ENCODE results near the gene SQSTM1. TPM values are rescaled to one million over a fixed set of nuclear protein-coding genes. Genes with fewer than 3 reads are reported as not detected.

The SQSTM1 gene
- total RNA-seq, 4 donors from 2014 or later, result 408 to 463 (median 452) TPM

GRCh38 chr5:179797741-179798140, 23.0 kb upstream of the SQSTM1 start:
- Histone ChIP-seq H3K27me3 (no peaks in the 10 kb centered on the region), H3K27ac (no peak overlapping the region), H3K9me3 (no peaks in the 10 kb centered on the region), H3K4me3 (no peak overlapping the region), H3K4me1 (peaks cover 0 to 58% (median 47%) of the 10 kb centered on the region in 4 donors), H3K36me3 (peaks cover 2 to 47% (median 14%) of the 10 kb centered on the region in 3 donors)
- DNase-seq (ENCODE audit: low spot score in 2 of 2), result no peak
- TF ChIP-seq EP300 (IDR thresholded peaks at IDR 0.05) (no peak), POLR2A (IDR thresholded peaks at IDR 0.05) (no peak), CTCF (IDR thresholded peaks at IDR 0.05) (no peak)
- 90 to 94% methylated on average over 23 to 30 of the region's 30 CpGs for WGBS, 2 donors

DNA sequence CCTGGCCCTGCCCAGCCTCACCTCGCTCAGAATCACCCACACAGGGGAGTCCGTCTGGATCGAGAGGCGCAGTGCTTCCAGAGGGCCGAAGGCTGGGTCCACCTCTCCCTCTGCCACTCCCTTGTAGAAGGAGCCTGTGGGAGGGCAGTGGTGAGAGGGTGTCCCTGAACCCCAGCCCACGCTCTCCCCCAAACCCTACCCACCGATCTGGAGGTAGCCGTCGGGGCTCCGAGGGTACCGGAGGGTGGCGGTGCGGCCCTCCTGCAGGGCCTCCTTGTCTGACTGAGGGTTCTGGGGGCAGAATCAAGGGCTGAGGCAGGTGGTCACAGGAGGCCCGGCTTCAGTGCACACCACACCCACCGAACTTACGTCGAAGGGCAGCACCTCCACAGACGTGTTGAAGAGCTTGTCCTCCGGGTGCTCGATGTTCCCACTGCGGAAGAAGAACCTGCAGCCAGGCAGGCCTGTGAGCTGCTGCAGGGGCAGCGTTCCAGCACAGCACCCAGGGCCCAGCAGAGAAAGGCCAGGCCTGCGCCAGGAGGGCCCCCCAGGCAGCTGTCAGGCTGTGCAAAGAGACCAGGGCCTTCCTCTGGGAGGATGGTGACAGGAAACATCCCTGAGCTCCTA, 22.4 kb upstream of the SQSTM1 start:
- Histone ChIP-seq H3K4me1 (peaks cover 0 to 58% (median 48%) of the 10 kb centered on the region in 4 donors), H3K27ac (no peak overlapping the region), H3K9me3 (no peaks in the 10 kb centered on the region), H3K36me3 (peaks cover 2 to 47% (median 14%) of the 10 kb centered on the region in 3 donors), H3K4me3 (no peak overlapping the region), H3K27me3 (no peaks in the 10 kb centered on the region)
- TF ChIP-seq CTCF (IDR thresholded peaks at IDR 0.05) (no peak), EP300 (IDR thresholded peaks at IDR 0.05) (no peak), POLR2A (IDR thresholded peaks at IDR 0.05) (no peak)
- DNase-seq (ENCODE audit: low spot score in 2 of 2), result no peak
- WGBS, 2 donors, result 89 to 90% methylated on average over 19 to 21 of the region's 23 CpGs

DNA sequence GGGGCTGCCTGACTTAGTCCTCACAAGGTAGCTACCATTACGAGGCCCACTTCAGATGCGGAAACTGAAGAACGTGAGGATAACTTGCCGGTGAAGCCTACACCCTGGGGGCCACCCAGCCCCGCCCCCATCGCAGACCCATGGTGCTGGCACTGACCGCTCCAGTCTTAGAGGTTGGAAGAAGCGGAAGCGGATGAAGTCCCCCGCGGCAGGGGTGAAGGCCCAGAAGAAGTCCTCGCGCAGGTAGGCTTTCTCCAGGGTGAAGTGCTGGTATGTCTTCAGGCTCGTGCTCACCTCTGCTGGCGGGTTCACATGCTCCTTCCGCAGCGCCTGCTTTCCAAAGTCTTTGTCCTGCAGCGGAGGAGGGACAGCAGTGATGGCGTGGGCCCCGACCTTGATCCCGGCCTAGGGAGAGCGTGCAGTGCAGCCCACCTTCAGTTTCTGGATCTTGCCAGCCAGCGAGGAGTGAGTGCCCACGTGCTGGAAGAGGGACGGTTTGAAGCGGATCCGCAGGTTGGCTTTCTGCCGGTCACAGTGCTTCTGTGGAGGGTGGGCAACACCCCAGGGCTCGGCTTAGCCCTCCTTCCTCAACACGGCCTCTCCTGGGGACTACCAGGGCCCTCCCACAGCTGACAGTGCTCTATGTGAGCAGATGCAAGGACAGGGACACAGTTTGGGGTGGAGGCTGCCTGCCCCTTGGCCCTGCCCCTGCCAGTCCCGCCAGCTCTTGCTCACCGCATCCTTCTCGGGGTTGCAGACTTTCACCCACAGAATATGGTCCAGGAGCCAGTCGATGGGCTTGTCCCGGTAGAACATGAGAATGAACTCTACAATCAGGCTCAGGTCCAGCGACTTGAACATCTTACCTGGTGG, 21.7 kb upstream of the SQSTM1 start:
- no peak overlapping the region for H3K27ac ChIP-seq
- no peaks in the 10 kb centered on the region for H3K9me3 ChIP-seq
- H3K4me1 ChIP-seq, result peaks cover 0 to 58% (median 47%) of the 10 kb centered on the region in 4 donors
- no peak for DNase-seq (ENCODE audit: low spot score in 2 of 2)
- WGBS, 2 donors, result 91 to 93% methylated on average over 32 to 34 of the region's 36 CpGs
- peaks cover 2 to 47% (median 14%) of the 10 kb centered on the region in 3 donors for H3K36me3 ChIP-seq
- H3K27me3 ChIP-seq, result no peaks in the 10 kb centered on the region
- no peak overlapping the region for H3K4me3 ChIP-seq
- TF ChIP-seq EP300 (IDR thresholded peaks at IDR 0.05) (no peak), CTCF (IDR thresholded peaks at IDR 0.05) (no peak), POLR2A (IDR thresholded peaks at IDR 0.05) (no peak)

- H3K4me1 ChIP-seq, result peaks cover 0 to 58% (median 47%) of the 10 kb centered on the region in 4 donors
- TF ChIP-seq CTCF (IDR thresholded peaks at IDR 0.05), result no peak
- TF ChIP-seq EP300 (IDR thresholded peaks at IDR 0.05), result no peak
- TF ChIP-seq POLR2A (IDR thresholded peaks at IDR 0.05), result no peak
- H3K4me3 ChIP-seq, result no peak overlapping the region
- H3K27me3 ChIP-seq, result no peaks in the 10 kb centered on the region
- DNase-seq (ENCODE audit: low spot score in 2 of 2), result no peak
- H3K9me3 ChIP-seq, result no peaks in the 10 kb centered on the region
- H3K36me3 ChIP-seq, result peaks cover 2 to 47% (median 14%) of the 10 kb centered on the region in 3 donors
- WGBS, 2 donors, result 87 to 92% methylated on average over 5 of the region's 5 CpGs
- no peak overlapping the region for H3K27ac ChIP-seq
These were observed 21.1 kb upstream of the SQSTM1 start for GRCh38 chr5:179799644-179799973.

Data from tibial nerve (tissue), 4 donors.